Measurements from ENCODE around the gene RNF213.
A peak's percentile ranks its signal among the peaks of the same experiment; 100 is the strongest.

Gene RNF213

GRCh38 chr17:80414803-80415625 is 154.4 kb downstream of the RNF213 start, which contains the start of gene ENDOV:
Gene ENDOV (plus strand): TSS chr17:80415167. CDS start chr17:80415195, 28 bp downstream.
- DNase-seq: peak in 55 of 56 donors; percentile 53 to 99 (median 94)

GRCh38 chr17:80415626-80416137 is 155.0 kb downstream of the RNF213 start:
- peak in 1 of 56 donors; percentile 61 for DNase-seq

- DNase-seq: no peak
Observed at GRCh38 chr17:80416260-80416939, 155.7 kb downstream of the RNF213 start.

GRCh38 chr17:80416940-80417293 is 156.3 kb downstream of the RNF213 start:
- DNase-seq: no peak

DNA sequence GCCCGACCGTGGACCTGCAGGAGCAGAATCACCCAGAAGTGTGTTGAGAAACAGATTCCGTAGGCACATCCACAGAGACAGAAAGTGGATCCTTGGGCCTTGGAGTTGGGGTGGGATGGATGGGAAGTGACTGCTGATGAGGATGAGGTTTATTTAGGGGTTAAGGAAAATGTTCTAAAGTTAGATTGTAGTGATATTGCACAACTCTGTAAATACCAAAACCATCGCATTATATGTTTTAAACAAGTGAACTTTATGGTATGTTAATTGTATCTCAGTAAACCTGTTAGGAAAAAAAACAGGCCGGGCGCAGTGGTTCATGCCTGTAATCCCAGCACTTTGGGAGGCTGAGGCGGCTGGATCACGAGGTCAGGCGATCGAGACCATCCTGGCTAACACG is 157.9 kb downstream of the RNF213 start:
- no peak for DNase-seq

- DNase-seq: no peak
Observed at GRCh38 chr17:80419255-80419654, 158.6 kb downstream of the RNF213 start.

GRCh38 chr17:80421381-80422090 is 160.9 kb downstream of the RNF213 start:
- no peak for DNase-seq

DNA sequence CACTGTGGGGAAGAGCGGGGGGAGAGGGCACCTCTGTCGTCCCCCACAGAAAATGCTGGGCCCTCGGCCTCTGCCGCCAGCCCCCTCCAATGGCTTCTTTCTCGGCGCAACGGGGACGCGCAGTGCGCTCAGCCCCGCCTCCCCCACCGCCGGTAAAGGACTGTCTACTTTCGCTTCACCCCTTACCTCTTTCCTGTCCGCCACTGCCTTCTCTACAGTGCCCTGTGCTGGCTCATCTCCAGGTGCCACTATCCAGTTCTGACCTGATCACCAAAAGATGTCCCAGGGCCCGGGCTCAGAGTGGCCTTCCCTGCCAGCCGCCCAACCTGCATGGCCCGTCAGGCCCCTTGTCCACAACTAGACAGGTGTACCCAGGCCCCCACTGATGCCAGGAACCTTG is 161.6 kb downstream of the RNF213 start:
- no peak for DNase-seq

GRCh38 chr17:80422981-80423380 is 162.3 kb downstream of the RNF213 start:
- DNase-seq: no peak

GRCh38 chr17:80423536-80424225 is 163.0 kb downstream of the RNF213 start:
- no peak for DNase-seq

DNA sequence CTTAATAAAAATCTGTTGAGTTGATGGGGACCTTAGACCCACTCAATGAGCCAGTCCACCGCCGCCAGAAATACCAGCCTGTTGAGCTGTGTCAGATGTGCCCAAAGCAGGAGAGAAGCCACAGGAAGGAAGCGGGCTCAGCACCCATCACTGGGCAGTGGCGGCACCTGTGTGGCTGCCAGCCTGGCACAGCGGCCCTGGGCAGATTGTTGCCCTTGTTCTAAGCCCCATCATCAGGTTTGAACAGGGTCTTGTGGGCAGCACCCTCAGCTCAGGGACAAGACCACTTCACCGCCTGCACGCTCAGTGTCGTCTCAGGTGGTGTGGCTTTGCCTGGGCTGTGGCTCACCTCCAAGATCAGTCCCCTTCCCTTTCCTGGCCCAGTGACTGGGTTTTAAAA is 163.6 kb downstream of the RNF213 start:
- DNase-seq: no peak

DNA sequence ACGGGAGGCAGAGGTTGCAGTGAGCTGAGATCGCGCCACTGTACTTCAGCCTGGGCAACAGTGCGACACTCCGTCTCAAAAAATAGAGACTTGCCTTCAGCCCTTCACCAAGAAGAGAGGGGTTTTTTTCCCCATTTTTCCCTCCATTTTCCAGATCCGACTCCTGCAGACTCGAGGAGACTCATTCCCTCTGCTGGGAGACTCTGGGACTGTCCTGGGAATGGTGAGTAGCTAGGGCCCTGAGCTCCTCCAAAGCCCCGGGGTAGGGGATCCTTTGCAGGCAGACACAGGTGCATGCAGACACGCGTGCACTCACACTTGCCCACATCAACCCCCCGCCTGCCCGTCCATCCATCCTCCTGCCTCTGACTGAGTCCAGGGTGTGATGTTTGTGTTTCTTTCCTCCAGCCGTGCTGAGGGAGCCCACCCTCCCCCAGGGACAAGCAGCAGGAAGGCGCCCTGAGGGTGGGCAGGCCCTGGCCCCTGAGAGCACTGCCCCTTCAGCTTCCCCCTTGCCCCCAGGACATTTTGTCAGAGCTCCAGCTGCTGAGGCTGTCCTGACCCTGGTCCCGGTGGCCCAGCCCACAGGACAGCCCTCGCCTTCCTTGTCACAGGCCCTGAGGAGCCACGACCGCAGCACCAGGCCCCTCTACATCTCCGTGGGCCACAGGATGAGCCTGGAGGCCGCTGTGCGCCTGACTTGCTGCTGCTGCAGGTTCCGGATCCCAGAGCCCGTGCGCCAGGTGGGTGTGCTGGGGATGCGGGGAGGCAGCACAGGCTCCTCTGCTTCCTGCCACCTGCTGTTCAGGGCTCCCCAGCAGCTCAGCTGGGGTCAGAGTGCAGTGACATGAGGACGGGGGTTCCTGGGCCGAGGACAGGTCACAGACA is 164.5 kb downstream of the RNF213 start:
- DNase-seq: no peak

GRCh38 chr17:80425835-80426426 is 165.3 kb downstream of the RNF213 start:
- no peak for DNase-seq

- DNase-seq: peak in 48 of 56 donors; percentile 12 to 79 (median 44)
Observed at GRCh38 chr17:80426671-80427326, 166.1 kb downstream of the RNF213 start.

- no peak for DNase-seq
Observed at GRCh38 chr17:80427366-80428282, 167.0 kb downstream of the RNF213 start.

- no peak for DNase-seq
Observed at GRCh38 chr17:80428363-80428762, 167.7 kb downstream of the RNF213 start.

DNA sequence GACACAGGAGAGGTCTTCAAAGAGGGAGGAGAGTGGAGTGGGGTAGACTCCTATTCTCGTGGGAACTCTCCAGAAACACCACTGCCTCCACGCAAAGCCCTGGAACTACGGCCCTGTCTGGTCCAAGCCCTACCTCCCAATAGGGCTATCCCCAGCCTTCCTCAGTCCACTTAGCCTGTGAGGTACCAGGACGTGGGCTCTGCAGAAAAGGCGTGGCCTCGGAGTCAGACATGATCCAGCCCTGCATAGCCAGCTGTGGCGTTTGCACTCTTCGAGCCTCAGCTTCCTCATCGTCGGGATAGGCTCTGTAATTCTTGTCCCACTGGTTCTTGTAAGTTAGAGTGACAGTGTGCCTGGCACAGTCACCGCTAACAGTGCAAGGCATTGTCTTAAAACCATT is 168.1 kb downstream of the RNF213 start:
- DNase-seq: no peak

Data from nucleus accumbens (tissue), 56 donors.